ENCODE measurements around the gene PKM.
A peak's percentile ranks its signal among the peaks of the same experiment; 100 is the strongest.

Gene PKM

DNA sequence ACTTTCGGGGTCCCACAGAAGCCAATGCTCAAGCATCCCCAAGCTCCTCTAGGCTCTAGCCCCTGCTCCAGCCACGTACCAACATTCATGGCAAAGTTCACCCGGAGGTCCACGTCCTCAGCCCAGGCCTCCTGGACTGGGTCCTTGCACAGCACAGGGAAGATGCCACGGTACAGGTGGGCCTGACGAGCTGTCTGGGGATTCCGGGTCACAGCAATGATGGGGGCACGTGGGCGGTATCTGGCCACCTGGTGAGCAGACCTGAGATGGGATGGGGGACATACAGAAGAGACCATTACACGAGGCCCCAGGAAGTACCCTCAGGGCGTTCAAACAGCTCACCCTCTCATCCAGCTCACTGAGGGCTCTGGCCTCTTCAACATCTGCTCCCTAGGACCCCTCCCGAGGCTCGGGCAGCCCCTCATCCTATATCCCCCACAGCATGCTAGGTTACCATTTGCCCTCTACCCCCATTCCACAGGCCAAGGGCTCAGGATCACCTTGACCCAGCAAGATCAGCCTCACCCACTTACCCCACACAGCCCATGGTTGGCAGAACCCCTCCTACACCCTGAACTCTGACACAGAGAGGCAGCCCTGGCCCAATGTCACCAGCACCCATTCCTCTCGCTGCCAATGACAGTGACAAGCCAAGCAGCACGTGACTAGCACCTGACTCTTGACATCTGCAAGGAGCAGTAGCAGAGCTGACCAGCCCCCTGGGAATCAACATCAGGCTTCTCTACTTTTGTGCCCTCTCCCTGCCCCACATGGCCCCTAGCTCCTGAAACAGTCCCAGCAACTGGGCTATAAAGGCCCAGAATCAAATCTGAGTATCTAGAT is 30.4 kb downstream of the PKM start:
- Histone ChIP-seq H3K9ac (no peak overlapping the region), H3K79me2 (ENCODE audit: insufficient read depth, low read depth) (no peaks in the 10 kb centered on the region; the same call in 1 of the 2 replicates), H4K20me1 (ENCODE audit: insufficient read depth) (0 out of 2 replicates have a peak, but pooled peaks cover 10% of the 10 kb centered on the region), H2AFZ (ENCODE audit: low read depth) (no peak overlapping the region), H3K4me1 (ENCODE audit: low read depth, poor library complexity, severe bottlenecking) (peaks cover 49% of the 10 kb centered on the region), H3K4me2 (no peak overlapping the region), H3K4me3 (IDR thresholded peaks at IDR 0.05; ENCODE audit: insufficient read depth, low read depth, low read length) (no peak overlapping the region), H3K36me3 (ENCODE audit: insufficient read depth) (peaks cover 32% of the 10 kb centered on the region; the same call in 1 of the 2 replicates), H3K27ac (peak overlapping the region; percentile 32; the same call in 1 of the 2 replicates), H3K27me3 (ENCODE audit: insufficient read depth, low read depth) (no peaks in the 10 kb centered on the region)
- TF ChIP-seq, protein P1, sequence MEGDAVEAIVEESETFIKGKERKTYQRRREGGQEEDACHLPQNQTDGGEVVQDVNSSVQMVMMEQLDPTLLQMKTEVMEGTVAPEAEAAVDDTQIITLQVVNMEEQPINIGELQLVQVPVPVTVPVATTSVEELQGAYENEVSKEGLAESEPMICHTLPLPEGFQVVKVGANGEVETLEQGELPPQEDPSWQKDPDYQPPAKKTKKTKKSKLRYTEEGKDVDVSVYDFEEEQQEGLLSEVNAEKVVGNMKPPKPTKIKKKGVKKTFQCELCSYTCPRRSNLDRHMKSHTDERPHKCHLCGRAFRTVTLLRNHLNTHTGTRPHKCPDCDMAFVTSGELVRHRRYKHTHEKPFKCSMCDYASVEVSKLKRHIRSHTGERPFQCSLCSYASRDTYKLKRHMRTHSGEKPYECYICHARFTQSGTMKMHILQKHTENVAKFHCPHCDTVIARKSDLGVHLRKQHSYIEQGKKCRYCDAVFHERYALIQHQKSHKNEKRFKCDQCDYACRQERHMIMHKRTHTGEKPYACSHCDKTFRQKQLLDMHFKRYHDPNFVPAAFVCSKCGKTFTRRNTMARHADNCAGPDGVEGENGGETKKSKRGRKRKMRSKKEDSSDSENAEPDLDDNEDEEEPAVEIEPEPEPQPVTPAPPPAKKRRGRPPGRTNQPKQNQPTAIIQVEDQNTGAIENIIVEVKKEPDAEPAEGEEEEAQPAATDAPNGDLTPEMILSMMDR (conservative IDR thresholded peaks at IDR 0.05; ENCODE audit: low read depth, low read length), result no peak

DNA sequence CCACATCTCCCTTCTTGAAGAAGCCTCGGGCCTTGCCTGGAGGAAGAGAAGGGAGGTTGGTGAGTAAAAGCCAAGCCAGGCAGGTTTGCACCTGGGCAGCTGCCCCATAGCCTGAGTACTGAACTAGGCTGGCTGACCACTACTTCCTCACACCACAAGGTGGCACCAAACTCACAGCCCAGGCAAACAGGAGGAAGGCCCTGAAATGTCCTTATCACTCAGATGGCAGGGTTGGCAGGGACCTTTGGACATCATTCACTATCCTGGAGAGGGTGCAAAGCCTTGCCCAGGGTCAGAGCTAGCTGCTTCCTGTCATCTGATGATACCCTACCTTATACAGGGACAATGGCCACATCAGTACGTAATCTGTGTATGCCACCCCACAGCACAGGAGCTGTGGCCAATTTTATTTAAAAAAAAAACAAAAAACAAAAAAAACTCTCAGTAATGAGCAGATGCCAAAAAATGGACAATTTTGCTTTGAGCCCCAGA is 31.2 kb downstream of the PKM start:
- peaks cover 41% of the 10 kb centered on the region for H3K4me1 ChIP-seq (ENCODE audit: low read depth, poor library complexity, severe bottlenecking)
- H3K36me3 ChIP-seq (ENCODE audit: insufficient read depth), result peaks cover 26% of the 10 kb centered on the region; the same call in 1 of the 2 replicates
- no peaks in the 10 kb centered on the region; the same call in 1 of the 2 replicates for H3K79me2 ChIP-seq (ENCODE audit: insufficient read depth, low read depth)
- H3K4me3 ChIP-seq (IDR thresholded peaks at IDR 0.05; ENCODE audit: insufficient read depth, low read depth, low read length), result no peak overlapping the region
- 0 out of 2 replicates have a peak, but pooled peaks cover 2% of the 10 kb centered on the region for H4K20me1 ChIP-seq (ENCODE audit: insufficient read depth)
- TF ChIP-seq, protein P1 (conservative IDR thresholded peaks at IDR 0.05; ENCODE audit: low read depth, low read length), result peak; percentile 82
- H3K9ac ChIP-seq, result no peak overlapping the region
- H3K27me3 ChIP-seq (ENCODE audit: insufficient read depth, low read depth), result no peaks in the 10 kb centered on the region
- peak overlapping the region; percentile 12; the same call in 1 of the 2 replicates for H3K27ac ChIP-seq
- H3K4me2 ChIP-seq, result no peak overlapping the region
- H2AFZ ChIP-seq (ENCODE audit: low read depth), result no peak overlapping the region

DNA sequence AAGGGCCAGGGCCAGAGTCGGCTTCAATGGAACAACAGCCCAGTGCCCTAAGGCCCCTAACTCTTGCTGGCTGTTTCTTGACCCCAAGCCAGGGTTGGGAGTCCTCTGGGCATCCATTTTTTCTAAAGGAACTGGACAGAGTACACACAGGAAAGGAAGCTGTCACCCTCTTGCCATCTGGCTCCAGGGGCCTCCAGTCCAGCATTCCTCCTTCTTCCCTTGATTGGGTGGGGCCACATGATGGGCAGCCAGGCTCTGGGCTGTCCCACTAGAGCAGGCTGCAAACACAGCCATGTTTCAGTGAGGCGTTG is 31.8 kb downstream of the PKM start:
- peaks cover 21% of the 10 kb centered on the region; the same call in 1 of the 2 replicates for H3K36me3 ChIP-seq (ENCODE audit: insufficient read depth)
- TF ChIP-seq, protein P1 (conservative IDR thresholded peaks at IDR 0.05; ENCODE audit: low read depth, low read length), result no peak

DNA sequence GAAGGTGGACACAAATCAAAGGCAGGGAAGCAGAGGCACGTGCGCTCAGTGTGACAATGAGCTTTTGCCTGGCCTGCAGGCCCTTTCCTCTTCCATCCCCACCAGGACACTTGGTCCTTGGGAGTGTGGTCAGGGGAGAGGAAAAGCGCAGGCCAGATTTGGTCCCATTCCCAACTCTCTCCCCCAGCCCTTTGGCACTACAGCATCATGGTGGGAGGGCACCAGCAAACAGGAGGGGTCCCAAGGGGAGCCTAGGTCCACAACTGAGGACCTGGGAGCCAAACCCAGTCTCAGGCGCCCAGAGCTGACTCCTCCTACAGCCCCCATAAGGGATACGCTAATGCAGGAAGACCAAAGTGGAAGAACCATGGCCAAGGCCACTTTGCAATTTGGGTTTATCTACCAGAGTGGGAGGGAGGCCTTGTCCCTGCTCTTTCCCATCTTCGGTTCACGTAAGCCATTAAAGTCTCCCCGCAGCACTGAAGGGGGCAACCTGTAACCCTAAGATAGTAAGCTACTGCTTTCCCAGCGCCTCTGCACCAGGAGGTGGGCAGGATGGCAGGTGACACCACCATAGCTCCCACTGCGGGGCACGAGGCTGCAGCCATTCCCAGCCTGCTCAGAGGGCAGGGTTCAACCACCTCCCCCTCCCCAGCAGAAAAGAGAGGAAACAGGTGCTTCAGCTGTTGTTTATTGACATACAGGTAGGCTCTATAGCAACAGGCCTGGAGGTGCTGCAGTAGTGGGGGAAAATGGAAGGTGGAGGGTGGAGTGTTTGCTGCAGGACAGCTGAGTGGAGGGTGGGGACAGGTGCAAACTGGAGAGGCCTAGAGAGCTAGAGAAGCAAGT is 32.4 kb downstream of the PKM start:
- Histone ChIP-seq H3K4me3 (IDR thresholded peaks at IDR 0.05; ENCODE audit: insufficient read depth, low read depth, low read length) (no peak overlapping the region), H3K27me3 (ENCODE audit: insufficient read depth, low read depth) (no peaks in the 10 kb centered on the region), H3K79me2 (ENCODE audit: insufficient read depth, low read depth) (no peaks in the 10 kb centered on the region; the same call in 1 of the 2 replicates), H3K4me2 (no peak overlapping the region), H3K9ac (no peak overlapping the region), H3K36me3 (ENCODE audit: insufficient read depth) (peaks cover 17% of the 10 kb centered on the region; the same call in 1 of the 2 replicates), H3K4me1 (ENCODE audit: low read depth, poor library complexity, severe bottlenecking) (peaks cover 29% of the 10 kb centered on the region), H3K27ac (no peak overlapping the region), H4K20me1 (ENCODE audit: insufficient read depth) (no peaks in the 10 kb centered on the region), H2AFZ (ENCODE audit: low read depth) (no peak overlapping the region)
- TF ChIP-seq, protein P1 (conservative IDR thresholded peaks at IDR 0.05; ENCODE audit: low read depth, low read length), result no peak

More for the DNA sequence above, 31.8 kb downstream of the PKM start:
- Histone ChIP-seq H4K20me1 (ENCODE audit: insufficient read depth) (no peaks in the 10 kb centered on the region), H3K79me2 (ENCODE audit: insufficient read depth, low read depth) (no peaks in the 10 kb centered on the region; the same call in 1 of the 2 replicates), H3K27me3 (ENCODE audit: insufficient read depth, low read depth) (no peaks in the 10 kb centered on the region), H3K9ac (no peak overlapping the region), H3K4me2 (no peak overlapping the region), H2AFZ (ENCODE audit: low read depth) (no peak overlapping the region), H3K4me3 (IDR thresholded peaks at IDR 0.05; ENCODE audit: insufficient read depth, low read depth, low read length) (no peak overlapping the region), H3K4me1 (ENCODE audit: low read depth, poor library complexity, severe bottlenecking) (peaks cover 35% of the 10 kb centered on the region), H3K27ac (no peak overlapping the region)

All from KMS-11 (cell line).